NT2/D1 (cell line): ENCODE measurements around the gene RPL27.
"Not testable (repeated sequence)": the region's sequence is repeated elsewhere in the genome, so short reads cannot be mapped to it uniquely, and the experiment has no call there.

ENCODE experiments used
- DNase-seq: peaks from one replicate; pipeline ENCODE4 v3.0.0-alpha.2; 2011; ENCODE audit warnings: low read depth, low spot score
- H3K27me3 ChIP-seq: 2 replicates; pipeline ENCODE4 v1.6.0; 2011; ENCODE audit warnings: mild to moderate bottlenecking; ENCODE audit not compliant: insufficient read length, insufficient read depth
- H3K36me3 ChIP-seq: 2 replicates; pipeline ENCODE4 v1.6.1; 2011; ENCODE audit warnings: mild to moderate bottlenecking, low read length, mixed read lengths; ENCODE audit not compliant: insufficient read depth, insufficient read length
- H3K4me1 ChIP-seq: 2 replicates; pipeline ENCODE4 v1.5.1; 2011; ENCODE audit not compliant: insufficient read depth, insufficient read length
- H3K4me3 ChIP-seq: 2 replicates; pipeline ENCODE4 v1.5.1; 2011; ENCODE audit warnings: low read depth; ENCODE audit not compliant: insufficient read length
- H3K9ac ChIP-seq: 2 replicates; pipeline ENCODE4 v1.6.0; 2011; ENCODE audit warnings: low read depth; ENCODE audit not compliant: insufficient read length
- H3K9me3 ChIP-seq: 2 replicates; pipeline ENCODE4 v1.5.1; 2011; ENCODE audit warnings: mild to moderate bottlenecking, low read length; ENCODE audit not compliant: insufficient read depth
- SUZ12 ChIP-seq: IDR thresholded peaks from 2 replicates; pipeline ENCODE4 v1.6.1; 2011; ENCODE audit not compliant: insufficient read length, insufficient read depth; ENCODE audit errors: extremely low read depth
- YY1 ChIP-seq: IDR thresholded peaks from 2 replicates; pipeline ENCODE4 v1.6.1; 2011; ENCODE audit not compliant: insufficient read length, insufficient read depth
- ZNF274 ChIP-seq: IDR thresholded peaks from 2 replicates; pipeline ENCODE4 v1.6.1; 2011; ENCODE audit warnings: mild to moderate bottlenecking, low read depth, low read length

Gene RPL27

DNA sequence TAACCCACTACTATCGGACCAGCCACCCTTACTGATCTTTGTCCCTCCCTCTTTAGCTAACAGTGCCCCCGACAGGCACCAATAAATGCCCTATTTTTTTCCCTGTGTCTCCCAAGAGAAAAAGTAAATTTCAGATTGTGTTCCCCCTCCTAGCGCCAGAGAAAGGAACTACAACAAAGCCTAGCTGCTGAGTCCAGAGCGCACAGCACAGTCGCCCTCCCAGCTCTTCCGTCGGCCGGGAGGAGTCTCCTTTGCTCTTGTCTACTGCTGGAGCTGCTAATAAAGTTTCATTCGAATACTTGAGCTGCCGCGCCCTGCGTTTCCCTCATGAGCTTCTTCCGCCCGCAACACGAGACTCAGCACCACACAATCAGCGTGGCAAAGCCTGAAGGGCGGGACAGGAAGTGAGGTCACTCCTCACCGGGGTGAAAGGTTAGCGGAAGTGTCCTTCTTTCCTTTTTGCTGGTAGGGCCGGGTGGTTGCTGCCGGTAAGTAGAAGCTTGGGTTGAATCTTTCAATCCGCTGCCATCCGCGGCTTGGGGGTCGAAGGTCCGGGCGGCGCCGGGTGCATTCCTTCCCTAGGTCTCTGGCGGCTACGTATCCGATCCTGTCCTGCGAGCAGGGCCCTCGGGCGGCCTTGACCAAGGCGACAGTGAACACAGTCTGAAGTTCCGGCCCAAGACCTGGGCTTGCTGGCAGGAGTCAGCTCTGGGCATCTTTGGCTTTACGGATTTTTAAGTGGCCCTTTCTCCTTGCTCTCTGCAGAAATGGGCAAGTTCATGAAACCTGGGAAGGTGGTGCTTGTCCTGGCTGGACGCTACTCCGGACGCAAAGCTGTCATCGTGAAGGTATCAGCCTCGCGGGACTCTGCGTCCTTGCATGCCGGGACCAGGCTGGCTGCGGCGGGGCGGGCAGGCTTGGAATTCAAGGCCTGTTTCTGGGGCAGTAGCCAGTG, at the start of gene RPL27:
Gene RPL27, plus strand, starts transcription at position 436 of the 955 bp plus-strand sequence. Its CDS starts 332 bp downstream, at position 768.
- H3K9ac ChIP-seq: peak within 1 kb of the TSS; percentile 100
- H3K9me3 ChIP-seq: no peaks in the 10 kb centered on the region
- DNase-seq: peak; percentile 97
- H3K36me3 ChIP-seq: peaks cover 63% of the 10 kb centered on the region
- H3K27me3 ChIP-seq: no peaks in the 10 kb centered on the region
- peak within 1 kb of the TSS; percentile 98 for H3K4me3 ChIP-seq
- H3K4me1 ChIP-seq: peaks cover 5% of the 10 kb centered on the region
- TF ChIP-seq YY1 (peak; percentile 16), SUZ12 (no peak)

GRCh38 chr17:42950044-42950783, 48.0 kb upstream of the RPL27 start:
- no peak overlapping the region for H3K4me3 ChIP-seq
- DNase-seq: no peak
- no peaks in the 10 kb centered on the region for H3K9me3 ChIP-seq
- H3K27me3 ChIP-seq: no peaks in the 10 kb centered on the region
- H3K36me3 ChIP-seq: peaks cover 69% of the 10 kb centered on the region
- no peaks in the 10 kb centered on the region for H3K4me1 ChIP-seq
- no peak overlapping the region for H3K9ac ChIP-seq
- TF ChIP-seq YY1 (no peak), SUZ12 (no peak), ZNF274 (no peak)

GRCh38 chr17:42953669-42954068, 44.5 kb upstream of the RPL27 start:
- Histone ChIP-seq H3K9ac (no peak overlapping the region), H3K9me3 (no peaks in the 10 kb centered on the region), H3K4me1 (no peaks in the 10 kb centered on the region), H3K4me3 (no peak overlapping the region), H3K36me3 (peaks cover 84% of the 10 kb centered on the region), H3K27me3 (no peaks in the 10 kb centered on the region)
- DNase-seq: no peak
- TF ChIP-seq ZNF274 (no peak), SUZ12 (no peak), YY1 (no peak)

DNA sequence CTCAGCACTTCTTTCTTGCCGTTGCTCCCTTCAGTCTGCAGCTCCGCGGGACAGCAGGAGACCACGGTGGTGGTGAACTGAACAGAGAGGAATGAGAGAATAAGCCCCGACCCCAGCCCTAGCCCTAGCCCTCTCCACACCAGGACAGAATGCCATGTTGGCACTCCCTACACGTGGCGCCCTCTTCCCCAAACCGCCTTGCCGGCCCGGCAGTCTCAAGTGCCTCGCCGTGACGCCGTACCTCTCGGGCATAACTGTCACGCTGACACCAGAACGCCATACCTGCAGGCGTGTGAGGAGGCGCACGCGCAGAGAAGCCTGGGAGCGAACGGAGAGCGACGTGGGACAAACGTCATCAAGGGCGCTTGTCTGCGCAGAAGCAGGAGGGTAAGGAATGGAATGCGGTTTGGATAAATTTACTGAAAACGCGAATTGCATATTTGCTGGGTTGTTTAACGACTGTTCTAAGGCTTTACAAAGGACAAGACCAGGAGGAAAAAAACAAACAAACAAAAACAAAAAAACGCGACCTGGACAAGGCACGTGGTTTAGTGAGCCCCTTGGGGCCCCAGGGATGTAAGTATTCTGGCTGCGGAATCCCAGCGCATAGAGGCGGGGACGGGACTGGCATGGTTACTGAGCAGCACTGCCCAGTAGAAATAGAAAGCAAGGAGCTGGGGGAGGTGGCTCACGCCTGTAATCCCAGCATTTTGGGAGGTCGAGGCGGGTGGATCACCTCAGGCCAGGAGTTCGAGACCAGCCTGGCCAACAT, 33.9 kb upstream of the RPL27 start, which contains the start of gene AARSD1:
Gene AARSD1, minus strand, starts transcription at position 294 of the 772 bp plus-strand sequence. Its CDS starts 14 bp downstream, at position 280.
- H3K27me3 ChIP-seq: no peaks in the 10 kb centered on the region
- DNase-seq: peak; percentile 77
- H3K9ac ChIP-seq: peak within 1 kb of the TSS; percentile 90
- H3K4me3 ChIP-seq: peak within 1 kb of the TSS; percentile 75
- peaks cover 42% of the 10 kb centered on the region for H3K36me3 ChIP-seq
- TF ChIP-seq ZNF274: no peak
- TF ChIP-seq YY1: peak; percentile 56
- H3K4me1 ChIP-seq: no peaks in the 10 kb centered on the region
- H3K9me3 ChIP-seq: no peaks in the 10 kb centered on the region

GRCh38 chr17:42967925-42968324, 30.3 kb upstream of the RPL27 start:
- DNase-seq: no peak
- Histone ChIP-seq H3K27me3 (no peaks in the 10 kb centered on the region), H3K4me3 (no peak overlapping the region), H3K9me3 (no peaks in the 10 kb centered on the region; the same call in 1 of the 2 replicates), H3K9ac (no peak overlapping the region), H3K36me3 (peaks cover 11% of the 10 kb centered on the region), H3K4me1 (no peaks in the 10 kb centered on the region)
- no peak for TF ChIP-seq ZNF274
- no peak for TF ChIP-seq YY1
- no peak for TF ChIP-seq SUZ12

- TF ChIP-seq ZNF274 (no peak), YY1 (no peak)
- H3K4me1 ChIP-seq: no peaks in the 10 kb centered on the region
- no peaks in the 10 kb centered on the region; the same call in 1 of the 2 replicates for H3K9me3 ChIP-seq
- peaks cover 5% of the 10 kb centered on the region for H3K36me3 ChIP-seq
- no peak overlapping the region for H3K9ac ChIP-seq
- no peaks in the 10 kb centered on the region for H3K27me3 ChIP-seq
- no peak overlapping the region for H3K4me3 ChIP-seq
- DNase-seq: no peak
Observed at GRCh38 chr17:42969001-42969581, 29.1 kb upstream of the RPL27 start.

- H3K27me3 ChIP-seq: no peaks in the 10 kb centered on the region
- TF ChIP-seq SUZ12: no peak
- no peak for TF ChIP-seq ZNF274
- TF ChIP-seq YY1: no peak
- DNase-seq: no peak
Observed at GRCh38 chr17:42971589-42971988, 26.6 kb upstream of the RPL27 start.

GRCh38 chr17:42973323-42973722, 24.9 kb upstream of the RPL27 start:
- H3K9ac ChIP-seq, H3K27me3 ChIP-seq, H3K9me3 ChIP-seq, H3K4me3 ChIP-seq, H3K36me3 ChIP-seq, DNase-seq, H3K4me1 ChIP-seq: not testable (repeated sequence)

More at GRCh38 chr17:42971589-42971988, 26.6 kb upstream of the RPL27 start:
- Histone ChIP-seq H3K36me3 (peaks cover 5% of the 10 kb centered on the region), H3K4me1 (peaks cover 2% of the 10 kb centered on the region), H3K9ac (no peak overlapping the region), H3K4me3 (no peak overlapping the region), H3K9me3 (no peaks in the 10 kb centered on the region; the same call in 1 of the 2 replicates)
